DMS79 (cell line): ENCODE data around the gene CSRP1.
A peak's percentile ranks its signal among the peaks of the same experiment; 100 is the strongest.

ENCODE experiments used
- DNase-seq: peaks from one replicate; lab custom pipeline; 2025; lab: John Stamatoyannopoulos, UW

CSRP1 gene

GRCh38 chr1:201513498-201514243 lies 6.7 kb upstream of the CSRP1 start:
- no peak for DNase-seq

DNA sequence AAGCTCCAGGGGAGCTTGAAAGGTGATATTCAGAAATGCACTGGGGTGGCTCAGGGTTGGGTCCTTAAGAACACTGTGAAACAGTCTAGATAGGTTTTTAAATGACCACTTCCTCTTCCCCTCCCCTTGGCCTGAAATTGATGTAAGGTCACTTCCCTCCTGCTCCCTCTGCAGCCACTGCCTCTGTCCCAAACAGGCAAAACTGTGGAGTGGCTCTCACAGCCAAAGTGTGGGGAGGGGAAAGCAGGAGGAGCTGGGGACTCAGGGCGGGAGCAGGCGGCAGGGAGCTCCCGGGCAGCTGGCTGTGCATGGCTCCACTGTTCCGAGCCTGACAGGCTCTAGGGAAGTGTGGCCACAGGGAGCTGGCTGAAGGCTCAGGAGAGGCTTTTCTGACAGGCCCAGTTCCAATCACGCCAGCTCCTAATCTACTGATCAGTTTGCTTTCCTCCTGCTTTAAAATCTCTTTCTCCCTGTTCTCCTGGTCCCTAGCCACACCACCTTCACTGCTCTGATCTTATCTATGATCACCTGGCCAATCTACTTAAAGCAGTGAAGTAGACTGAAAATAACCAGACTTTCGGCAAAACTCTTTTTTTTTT lies 5.1 kb upstream of the CSRP1 start:
- DNase-seq, result no peak

GRCh38 chr1:201511396-201511940 lies 4.5 kb upstream of the CSRP1 start:
- DNase-seq, result no peak

GRCh38 chr1:201510734-201511133 lies 3.8 kb upstream of the CSRP1 start:
- DNase-seq, result no peak

GRCh38 chr1:201509601-201510374 lies 2.9 kb upstream of the CSRP1 start:
- DNase-seq, result no peak

DNA sequence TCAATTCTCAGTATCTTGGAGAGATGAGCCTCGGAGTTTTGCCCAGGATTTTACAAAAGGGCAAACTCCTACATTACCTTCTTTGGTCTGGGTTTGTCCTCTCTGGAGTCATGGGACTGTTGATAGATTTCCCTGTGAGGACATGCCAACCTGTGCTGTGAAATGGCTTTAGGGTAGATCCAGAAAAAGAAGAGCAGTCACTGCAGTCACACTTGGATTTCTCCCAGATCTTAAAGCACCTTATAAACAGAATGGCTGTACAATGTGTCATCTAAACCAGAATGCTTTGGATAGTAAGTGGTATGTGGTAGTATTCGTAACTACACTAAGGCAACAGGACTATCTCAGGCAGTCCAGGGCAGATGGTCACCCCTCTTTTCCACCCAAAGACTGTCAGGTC lies 1.9 kb upstream of the CSRP1 start:
- DNase-seq, result no peak

DNA sequence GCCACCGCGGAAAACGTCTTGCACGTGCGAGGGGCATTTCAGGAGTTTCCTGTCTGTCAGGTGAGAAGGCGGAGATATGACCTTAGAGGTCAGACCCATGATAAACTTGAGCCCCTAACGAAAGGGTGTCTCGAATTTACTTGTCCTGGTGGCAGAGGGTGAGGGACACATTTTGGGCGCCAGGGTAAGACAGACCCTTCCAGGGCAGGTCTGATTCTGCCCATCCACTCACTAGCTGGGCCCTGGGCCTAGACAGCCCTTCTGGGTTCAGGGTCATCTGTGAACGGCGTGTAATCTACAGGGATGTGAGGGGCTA lies 395 bp upstream of the CSRP1 start:
- no peak for DNase-seq

- DNase-seq, result no peak
Measured at GRCh38 chr1:201506092-201506491, 831 bp downstream of the CSRP1 start.

- no peak for DNase-seq
Measured at GRCh38 chr1:201505503-201505890, 1.4 kb downstream of the CSRP1 start.

- DNase-seq, result peak; percentile 29
Measured at GRCh38 chr1:201504799-201505502, 2.0 kb downstream of the CSRP1 start.

DNA sequence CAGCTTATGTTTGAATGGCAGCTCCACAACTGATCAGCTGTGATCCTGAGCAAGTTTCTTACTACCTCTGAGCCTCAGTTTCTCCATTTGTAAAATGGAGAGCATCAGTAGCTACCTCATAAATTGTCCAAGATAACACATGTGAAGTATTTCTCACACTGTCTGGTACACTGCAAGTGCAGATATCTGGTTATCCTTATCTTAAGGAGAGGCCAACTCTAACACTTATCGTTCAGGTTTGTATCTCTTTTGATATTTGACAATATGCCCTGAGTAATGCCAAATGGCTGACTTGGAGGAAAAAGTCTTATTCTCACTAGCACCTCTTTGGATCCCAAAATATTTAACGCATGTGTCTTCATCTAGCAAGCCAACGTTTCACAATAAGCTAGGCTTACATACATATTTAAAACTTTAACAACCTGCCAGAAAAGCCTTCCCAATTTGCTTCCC lies 2.7 kb downstream of the CSRP1 start:
- no peak for DNase-seq

GRCh38 chr1:201503397-201504176 lies 3.3 kb downstream of the CSRP1 start:
- DNase-seq, result no peak

DNA sequence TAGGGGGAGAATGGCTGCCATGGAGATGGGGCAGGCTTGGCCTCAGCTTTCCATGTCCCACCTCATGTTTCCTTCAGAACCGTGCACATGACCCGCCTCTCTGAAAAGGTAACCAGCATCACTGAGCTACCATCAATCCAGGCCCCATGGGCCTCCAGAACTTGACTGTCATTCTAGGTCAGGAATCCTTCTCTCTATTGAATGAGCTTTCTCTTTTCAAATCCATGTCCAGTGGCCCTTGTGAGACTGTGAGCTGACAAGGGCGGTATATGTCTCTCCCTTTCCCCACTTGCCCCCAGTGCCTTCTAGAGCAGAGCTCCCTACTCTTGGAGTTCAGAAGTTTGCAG lies 4.4 kb downstream of the CSRP1 start:
- DNase-seq, result no peak

GRCh38 chr1:201501812-201502510 lies 5.0 kb downstream of the CSRP1 start:
- peak; percentile 46 for DNase-seq

GRCh38 chr1:201501144-201501543 lies 5.8 kb downstream of the CSRP1 start:
- DNase-seq, result no peak

- DNase-seq, result no peak
Measured at GRCh38 chr1:201500670-201501120, 6.2 kb downstream of the CSRP1 start.

GRCh38 chr1:201499795-201500669 lies 6.9 kb downstream of the CSRP1 start:
- DNase-seq, result no peak

- no peak for DNase-seq
Measured at GRCh38 chr1:201499191-201499590, 7.7 kb downstream of the CSRP1 start.

DNA sequence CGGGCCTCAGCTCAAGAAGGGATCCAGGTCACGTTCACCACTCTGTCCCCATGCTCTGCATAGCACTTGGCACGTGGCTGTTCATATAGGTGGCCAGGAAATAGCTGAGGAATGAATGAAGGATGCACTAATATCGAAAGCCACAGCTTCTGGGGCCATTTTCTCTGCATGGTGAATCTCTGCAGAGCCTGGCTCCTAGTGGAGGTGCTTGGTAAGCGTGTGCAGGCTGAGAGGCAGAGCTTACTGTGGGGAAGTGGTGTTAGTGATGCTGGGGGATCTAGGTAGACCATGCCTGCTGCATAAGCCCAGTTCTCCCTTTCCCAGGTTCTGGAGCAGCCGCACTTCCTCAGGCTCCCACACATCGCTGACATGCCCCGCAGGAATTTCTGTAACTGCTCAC lies 8.3 kb downstream of the CSRP1 start:
- DNase-seq, result no peak
